Frontal cortex (tissue), 4 donors: ENCODE measurements around the gene KRTAP5-2. TPM values are rescaled to one million over a fixed set of nuclear protein-coding genes. Genes with fewer than 3 reads are reported as not detected.
A peak's percentile ranks its signal among the peaks of the same experiment; 100 is the strongest.
"Not testable (repeated sequence)": the region's sequence is repeated elsewhere in the genome, so short reads cannot be mapped to it uniquely, and the experiment has no call there.

ENCODE experiments used
- DNase-seq, 2 donors: peaks; one replicate each; pipeline ENCODE4 v3.0.0; 2012; ENCODE audit warnings: low spot score in 2 of 2
- FAIRE-seq: peaks from 2 replicates; lab custom pipeline; 2012; peaks lifted over from hg19 to GRCh38; lab: Jason Lieb, UNC
- total RNA-seq: library from RNA; depleted of rRNA; stranded (reverse); fragments of >200 nt; gene quantifications from one replicate; pipeline ENCODE4 v1.2.3, GENCODE V29; 2014
- donor health status: control.
- donor health status: control.
- donor health status: control.

The KRTAP5-2 gene
- total RNA-seq, 1 donor from 2014 or later: not detected

DNA sequence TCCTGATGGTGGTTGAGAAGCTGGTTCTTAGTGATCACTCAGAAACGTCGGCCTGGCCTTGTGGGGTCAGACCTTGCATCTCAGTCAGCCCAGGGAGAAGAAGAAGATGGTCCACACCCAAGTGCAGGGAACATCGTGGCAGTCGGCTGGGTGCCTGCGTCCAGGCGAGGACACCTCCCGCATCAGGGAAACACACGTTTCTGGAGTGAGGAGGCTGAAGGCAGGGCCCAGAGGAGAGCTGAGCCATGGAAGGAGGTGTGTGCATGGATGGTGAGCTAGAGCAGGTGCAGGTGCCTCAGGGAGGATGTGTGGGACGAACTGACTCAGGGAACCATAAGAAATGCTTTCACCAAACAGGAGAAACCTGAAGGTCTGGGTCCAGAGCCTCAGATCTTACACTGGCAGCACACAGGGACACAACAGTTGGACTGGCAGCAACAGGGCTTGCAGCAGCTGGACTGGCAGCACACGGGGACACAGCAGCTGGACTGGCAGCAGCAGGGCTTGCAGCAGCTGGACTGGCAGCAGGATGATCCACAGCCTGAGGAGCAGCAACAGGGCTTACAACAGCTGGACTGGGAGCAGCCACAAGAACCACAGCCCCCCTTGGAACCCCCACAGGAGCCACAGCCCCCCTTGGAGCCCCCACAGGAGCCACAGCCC is 632 bp downstream of the KRTAP5-2 start:
- FAIRE-seq (no peak), DNase-seq (no peak)

DNA sequence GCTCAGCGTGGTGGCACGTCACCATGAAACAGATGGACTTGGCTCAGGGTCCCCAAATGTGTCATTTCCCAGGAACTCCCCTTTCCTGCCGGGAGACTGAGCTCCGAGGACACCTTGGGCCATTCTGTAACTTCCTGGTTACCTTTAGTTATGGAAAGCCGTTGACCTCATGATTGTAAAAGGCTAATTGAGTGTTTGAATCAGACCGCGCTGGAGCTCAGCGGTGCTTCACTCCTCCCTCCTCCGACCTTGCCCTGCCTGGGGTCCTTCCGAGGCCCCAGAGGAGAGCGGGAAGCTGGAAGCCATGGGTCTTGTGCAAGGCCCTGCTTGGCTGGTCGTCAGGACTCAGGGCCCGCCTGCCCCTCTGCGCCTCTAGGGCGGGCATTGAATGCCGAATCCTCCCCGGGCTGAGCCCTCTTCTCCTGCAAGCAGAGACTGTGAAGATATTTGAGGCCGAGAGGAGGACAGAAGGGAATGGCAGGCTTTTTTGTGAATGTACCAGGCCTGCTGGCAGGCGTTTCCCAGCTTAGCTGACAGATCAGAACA is 1.4 kb downstream of the KRTAP5-2 start:
- not testable (repeated sequence) for FAIRE-seq, DNase-seq

DNA sequence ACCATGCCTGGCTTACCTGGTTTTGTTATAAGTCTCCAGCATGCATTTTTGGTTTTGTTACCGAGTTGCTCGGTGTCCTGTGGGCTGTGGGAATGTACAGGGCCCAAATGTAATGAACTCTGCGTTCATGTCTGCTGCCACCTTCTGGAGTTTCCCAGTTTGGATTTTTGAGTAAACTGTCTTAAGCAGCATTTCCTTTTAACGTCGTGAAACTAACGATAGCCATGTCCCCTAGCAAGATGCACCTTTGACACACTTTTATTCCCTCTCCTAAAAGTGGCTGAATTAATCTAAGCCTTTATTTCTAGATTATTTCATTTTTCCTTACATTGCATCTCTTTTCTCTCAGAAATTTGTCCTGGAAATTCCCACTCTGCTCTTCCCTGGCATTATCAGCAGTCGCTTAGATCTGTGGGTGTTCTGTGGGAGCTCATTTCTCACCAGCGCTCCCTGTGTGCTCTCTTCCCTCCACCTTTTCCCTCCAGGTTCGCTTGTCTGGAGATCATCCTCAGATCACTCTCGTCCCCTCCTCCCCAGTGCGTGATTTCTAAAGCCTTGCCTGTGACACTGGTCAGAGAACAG is 2.0 kb downstream of the KRTAP5-2 start:
- FAIRE-seq, DNase-seq: not testable (repeated sequence)

DNA sequence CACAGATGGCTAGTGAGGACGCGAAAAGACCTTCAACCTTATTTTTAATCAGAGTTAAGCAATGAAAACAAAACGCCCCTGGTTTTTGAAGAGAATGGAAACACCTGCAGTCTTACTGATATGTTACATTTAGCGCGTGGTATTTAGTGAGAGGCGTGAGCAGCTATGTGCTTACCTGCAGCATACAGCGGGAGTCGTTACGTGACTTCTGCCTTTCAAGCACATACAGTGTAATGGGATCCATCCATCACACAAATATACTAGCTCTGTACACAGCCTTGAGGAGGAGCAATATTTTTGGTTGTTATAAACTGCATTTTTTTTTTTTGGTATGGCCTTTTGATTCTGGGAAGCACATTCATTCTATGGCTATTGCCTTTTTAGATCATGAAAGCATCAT is 5.5 kb downstream of the KRTAP5-2 start:
- DNase-seq (no peak), FAIRE-seq (no peak)

DNA sequence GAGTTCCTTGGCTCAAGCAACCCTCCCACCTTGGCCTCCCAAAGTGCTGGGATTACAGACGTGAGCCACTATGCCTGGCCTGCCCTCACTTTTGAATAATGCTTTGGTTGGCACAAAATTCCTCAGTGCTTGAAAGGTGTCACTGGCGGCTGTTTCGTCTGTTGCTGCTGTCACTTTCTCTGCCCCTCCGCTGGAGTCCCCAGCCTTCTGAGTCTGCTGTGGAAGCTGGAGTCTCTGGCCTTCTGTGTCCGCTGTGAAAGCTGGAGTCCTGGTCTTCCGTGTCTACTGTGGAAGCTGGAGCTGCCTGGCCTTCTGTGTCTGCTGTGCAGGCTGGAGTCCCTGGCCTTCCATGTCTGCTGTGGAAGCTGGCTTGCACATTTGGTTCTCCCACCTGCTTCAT is 8.1 kb downstream of the KRTAP5-2 start:
- DNase-seq: no peak
- no peak for FAIRE-seq

DNA sequence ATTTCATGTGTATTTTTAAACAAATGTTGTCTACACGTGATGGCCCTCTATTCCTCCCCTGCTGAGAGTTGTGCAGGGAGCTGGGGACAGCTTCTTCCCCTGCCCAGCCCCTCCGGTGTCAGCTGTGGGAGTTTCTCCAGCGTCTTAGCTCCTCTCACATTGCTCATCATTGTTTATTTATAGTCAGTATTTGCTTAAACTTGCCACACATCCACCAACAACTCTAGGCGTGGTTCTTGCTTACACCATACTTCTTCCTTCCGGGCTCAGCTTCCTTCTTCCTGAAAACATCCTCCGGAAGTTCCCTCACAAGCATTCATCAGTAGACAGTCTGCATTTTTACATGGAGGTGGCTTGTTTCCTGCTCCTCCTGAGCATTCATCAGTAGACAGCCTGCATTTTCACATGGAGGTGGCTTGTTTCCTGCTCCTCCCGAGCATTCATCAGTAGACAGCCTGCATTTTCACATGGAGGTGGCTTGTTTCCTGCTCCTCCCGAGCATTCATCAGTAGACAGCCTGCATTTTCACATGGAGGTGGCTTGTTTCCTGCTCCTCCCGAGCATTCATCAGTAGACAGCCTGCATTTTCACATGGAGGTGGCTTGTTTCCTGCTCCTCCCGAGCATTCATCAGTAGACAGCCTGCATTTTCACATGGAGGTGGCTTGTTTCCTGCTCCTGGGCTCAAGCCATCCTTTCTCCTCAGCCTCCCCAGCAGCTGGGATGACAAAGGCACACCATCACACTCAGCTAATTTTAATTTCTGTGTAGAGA is 8.7 kb downstream of the KRTAP5-2 start:
- FAIRE-seq, DNase-seq: not testable (repeated sequence)

DNA sequence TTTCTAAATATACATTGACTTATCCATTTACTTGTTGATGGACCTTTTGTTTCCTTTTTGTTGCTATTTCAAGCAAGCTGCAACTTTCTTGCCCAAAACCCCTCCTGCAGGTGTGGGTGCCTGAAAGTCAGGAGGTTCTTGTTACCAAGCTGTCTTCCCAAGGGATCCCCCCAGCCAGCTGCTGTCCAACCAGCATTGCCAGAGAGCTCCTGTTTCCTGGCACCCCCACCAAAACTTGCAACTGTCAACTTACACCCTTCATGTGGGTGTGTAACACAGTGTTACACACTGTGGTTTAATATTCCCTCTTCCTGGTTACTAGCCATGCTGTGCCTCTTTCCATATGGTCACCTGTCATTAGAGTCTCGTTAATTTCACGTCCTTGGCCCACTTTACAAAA is 11.4 kb downstream of the KRTAP5-2 start:
- FAIRE-seq: no peak
- DNase-seq: no peak

DNA sequence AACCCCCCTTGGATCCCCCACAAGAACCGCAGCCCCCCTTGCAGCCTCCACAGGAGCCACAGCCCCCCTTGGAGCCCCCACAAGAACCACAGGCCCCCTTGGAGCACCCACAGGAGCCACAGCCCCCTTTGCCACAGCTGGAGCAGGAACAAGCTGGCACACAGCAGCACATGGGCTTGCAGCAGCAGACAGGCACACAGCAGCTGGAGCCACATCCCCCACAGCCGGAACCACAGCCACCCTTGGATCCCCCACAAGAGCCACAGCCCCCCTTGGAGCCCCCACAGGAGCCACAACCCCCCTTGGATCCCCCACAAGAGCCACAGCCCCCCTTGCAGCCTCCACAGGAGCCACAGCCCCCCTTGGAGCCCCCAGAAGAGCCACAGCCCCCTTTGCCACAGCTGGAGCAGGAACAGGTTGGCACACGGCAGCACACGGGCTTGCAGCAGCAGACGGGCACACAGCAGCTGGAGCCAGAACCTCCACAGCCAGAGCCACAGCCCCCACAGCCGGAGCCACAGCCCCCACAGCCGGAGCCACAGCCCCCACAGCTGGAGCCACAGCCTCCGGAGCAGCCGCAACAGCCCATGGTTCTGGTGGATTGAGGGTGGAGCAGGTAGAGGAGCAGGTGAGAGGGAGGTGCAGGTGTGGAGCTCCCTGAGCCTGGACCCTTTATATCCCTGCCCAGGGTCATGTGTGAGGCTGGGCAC is 13.3 kb downstream of the KRTAP5-2 start, which contains the start of gene KRTAP5-1:
Gene KRTAP5-1 (minus strand): TSS at position 623 of the 710 bp plus-strand sequence. CDS start 34 bp downstream, at position 589.
- FAIRE-seq, DNase-seq: not testable (repeated sequence)

DNA sequence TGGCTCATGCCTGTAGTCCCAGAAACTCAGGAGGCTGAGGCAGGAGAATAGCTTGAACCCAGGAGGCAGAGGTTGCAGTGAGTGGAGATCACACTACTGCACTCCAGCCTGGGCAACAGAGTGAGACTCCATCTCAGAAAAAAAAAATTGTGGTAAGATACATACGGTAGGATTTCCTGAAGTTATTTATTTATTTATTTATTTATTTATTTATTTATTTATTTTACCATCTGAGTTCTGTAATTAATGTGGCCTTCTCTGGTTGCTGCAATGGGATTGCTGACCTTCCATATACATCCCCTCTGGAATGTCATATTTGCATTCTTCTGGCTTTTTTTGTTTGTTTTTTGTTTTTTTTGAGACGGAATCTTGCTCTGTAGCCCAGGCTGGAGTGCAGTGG is 15.2 kb downstream of the KRTAP5-2 start:
- FAIRE-seq, DNase-seq: not testable (repeated sequence)

DNA sequence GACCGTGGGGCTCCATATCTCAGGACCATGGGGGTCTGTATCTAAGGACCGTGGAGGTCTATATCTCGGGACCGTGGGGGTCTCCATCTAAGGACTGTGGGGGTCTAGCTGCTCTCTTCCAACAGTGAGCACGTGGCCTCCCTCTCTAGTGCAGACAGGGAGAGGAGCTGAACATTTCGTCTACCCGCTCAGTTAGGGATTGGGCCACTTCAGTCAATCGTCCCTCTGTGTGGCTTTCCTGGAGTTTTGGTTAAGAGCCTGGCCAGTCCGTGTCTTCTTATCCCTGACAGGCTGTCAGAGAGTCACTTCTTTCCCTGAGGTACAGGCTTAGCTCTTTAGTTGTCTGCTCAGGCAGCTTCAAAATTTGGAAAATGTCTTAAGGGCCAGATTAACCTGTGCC is 16.1 kb downstream of the KRTAP5-2 start:
- DNase-seq (no peak), FAIRE-seq (no peak)

DNA sequence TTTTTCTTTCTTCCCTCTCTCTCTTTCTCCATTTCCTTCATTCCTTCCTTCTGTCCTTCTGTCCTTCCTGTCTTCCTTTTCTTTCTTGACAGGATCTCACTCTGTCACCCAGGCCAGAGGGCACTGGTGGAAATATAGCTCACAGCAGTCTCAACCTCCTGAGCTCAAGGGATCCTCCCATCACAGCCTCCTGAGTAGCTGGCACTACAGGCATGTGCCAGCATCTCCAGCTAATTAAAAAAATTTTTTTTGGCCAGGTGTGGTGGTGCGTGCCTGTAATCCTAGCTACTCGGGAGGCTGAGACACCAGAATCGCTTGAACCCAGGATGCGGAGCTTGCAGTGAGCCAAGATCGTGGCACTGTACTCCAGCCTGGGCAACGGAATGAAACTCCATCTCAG is 21.3 kb downstream of the KRTAP5-2 start:
- FAIRE-seq (no peak), DNase-seq (no peak)

DNA sequence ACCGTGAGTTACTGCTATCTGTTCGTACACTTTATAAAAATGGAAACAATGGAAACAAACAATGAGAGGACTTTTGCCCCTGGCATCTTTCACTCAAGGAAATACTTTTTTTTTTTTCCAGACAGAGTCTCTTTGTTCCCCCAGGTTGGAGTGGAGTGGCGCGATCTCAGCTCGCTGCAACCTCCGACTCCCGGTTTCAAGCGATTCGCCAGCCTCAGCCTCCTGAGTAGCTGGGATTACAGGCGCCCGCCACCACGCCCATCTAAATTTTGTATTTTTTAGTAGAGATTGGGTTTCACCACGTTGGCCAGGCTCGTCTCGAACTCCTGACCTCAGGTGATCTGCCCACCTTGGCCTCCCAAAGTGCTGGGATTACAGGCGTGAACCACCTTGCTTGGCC is 22.3 kb downstream of the KRTAP5-2 start:
- FAIRE-seq, DNase-seq: not testable (repeated sequence)

DNA sequence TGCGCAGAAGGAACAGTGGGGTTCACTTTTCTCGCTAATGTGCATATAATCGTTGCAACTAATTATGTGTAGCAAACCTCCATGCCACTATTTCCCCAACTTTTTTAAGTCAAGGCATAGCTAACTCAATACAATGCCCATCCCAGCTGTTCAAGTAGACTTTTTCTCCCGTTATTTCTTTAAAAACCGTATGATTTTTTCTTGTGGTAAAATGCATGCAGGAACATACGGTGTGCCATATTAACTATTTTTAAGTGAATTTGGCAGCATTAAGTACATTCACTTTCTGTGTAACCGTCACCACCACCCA is 23.2 kb downstream of the KRTAP5-2 start:
- DNase-seq (no peak), FAIRE-seq (no peak)

DNA sequence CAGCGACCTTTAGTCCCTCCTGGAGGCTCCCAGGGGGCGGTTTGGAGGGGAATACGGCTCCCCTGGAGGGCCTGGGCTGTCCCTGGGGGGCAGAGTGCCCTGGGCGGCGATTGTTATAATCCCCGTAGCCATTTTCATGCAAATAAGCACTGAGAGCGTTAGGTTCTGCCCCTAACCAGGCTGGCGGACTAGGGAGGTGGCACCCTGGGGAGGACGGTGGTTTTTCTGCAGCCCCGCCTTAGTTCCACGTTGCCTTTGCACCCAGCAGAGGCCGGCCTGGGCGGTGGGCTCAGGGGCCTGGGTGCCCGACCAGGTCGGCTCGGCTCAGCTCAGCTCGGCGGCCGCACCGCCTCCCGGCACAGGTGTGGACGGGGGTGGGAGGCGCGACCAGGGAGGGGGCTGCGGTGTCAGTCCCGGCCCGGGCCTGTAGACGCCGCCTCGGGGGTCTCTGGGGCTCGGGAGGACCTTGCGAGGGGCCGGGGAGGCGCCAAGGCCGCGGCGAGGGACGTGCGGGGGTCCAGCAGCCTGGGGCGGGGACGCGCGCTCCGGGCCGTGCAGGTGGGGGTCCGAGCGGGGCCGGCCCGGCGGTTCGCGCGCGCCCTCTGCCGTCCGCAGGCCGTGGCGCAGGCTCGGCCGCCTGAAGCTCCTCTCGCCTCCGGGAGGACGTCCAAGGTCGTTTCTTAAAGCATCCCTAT is 23.7 kb downstream of the KRTAP5-2 start:
- DNase-seq: peak; percentile 75 to 82
- FAIRE-seq: no peak

DNA sequence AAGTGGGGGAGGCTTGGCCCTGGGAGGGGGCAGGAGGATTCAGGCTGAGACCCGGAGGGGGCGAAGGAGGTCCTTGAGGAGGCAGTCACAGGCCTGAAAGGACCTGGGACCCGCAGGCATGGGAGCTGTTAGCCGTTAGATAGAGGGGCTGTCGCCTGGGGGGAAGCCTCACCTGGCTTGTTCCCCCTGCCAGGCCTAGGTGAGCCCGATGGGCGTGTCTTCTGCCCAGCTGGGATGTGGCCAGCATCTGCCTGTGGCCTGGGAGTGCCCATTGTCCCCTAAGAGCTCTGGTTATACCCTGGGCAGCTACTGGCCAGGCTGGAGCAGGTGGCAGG is 24.2 kb downstream of the KRTAP5-2 start:
- FAIRE-seq: no peak

DNA sequence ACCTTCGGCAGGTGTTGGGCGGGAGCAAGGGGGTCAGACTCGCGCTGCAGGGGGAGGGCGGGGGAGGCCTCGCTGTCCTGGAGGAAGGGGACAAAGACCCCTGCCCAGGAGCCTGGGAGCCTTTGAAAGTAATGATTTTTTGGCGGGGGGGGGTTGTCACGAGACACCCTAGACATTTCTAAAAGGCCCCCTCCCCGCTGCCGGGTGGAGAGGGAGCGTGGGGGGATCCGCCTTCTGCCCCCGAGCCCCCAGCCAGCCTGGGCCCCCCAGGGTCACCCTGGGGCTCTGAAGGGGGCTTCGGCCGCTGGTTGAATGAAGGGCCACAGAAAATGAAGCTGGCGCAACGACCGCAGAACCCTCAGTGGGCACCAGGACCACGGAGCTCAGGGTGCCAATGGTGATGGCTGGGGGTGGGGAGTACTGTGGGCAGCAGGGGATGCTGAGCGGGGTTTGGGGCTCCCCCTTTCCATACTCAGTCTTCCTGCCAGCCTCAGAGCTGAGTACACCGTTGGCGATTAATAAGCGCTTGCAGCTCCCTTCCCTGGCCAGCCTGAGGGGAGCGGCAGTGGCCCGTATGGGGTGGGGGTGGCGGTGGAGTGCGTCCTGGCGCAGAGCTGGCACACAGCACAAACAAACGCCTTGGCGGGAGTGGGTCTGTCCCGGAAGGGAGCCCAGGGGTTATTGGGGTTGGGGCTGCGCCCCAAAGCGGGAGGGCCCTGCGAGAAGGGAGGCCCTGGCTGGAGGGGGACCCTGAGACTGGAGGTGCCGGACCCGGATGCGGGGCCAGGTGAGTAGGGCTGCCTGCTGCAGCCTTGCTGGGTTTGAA is 24.8 kb downstream of the KRTAP5-2 start:
- DNase-seq: peak in 1 of 2 donors; percentile 37
- no peak for FAIRE-seq

More for the DNA sequence above, 24.2 kb downstream of the KRTAP5-2 start:
- DNase-seq: peak in 1 of 2 donors; percentile 17

DNA sequence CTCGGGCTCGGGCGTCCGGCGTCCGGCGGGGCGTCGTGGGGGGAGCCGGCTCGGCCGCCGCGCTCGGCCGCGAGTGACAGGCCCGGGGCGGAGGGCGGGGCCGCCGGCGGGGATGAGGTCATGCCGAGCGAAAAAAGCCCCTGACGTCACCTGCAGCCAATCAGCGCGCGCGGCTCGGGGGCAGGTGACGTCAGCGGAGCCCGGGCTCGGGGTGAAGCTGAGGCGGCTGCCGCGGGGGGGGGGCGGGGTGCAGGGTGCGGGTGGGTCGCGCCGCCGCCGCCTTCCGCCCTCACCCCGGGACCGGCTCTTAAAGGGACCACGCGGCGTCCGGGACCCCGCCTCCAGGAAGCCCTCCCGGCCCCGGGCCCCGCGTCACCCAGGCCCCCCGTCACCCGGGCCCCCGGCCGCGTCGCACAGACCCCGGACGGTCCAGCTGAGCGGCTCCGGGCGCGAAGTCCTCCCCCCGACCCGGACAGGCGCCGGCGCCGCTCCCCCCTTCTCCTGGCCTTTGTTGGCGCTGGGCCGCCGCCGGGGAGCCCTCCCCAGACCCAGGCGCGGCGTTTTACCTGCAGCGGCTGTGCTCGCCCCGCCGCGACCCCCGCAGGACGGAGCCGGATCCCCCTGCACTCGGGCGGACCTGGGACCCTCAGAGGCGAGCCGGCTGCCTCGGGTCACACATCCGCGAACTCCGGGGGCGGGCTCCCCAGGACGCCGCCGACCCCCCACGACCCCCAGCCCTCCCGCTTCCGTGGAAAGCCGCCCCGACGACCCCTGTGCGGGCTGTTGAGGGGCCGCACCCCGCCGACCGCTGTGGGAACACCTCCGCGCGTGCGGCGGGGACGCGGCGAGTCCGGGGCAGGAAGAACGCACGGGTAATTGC is 25.7 kb downstream of the KRTAP5-2 start, which contains the start of gene DUSP8:
Gene DUSP8 (minus strand): TSS at position 75 of the 880 bp plus-strand sequence. CDS start 6,445 bp downstream, outside the sequence.
- DNase-seq (peak; percentile 98), FAIRE-seq (no peak)

DNA sequence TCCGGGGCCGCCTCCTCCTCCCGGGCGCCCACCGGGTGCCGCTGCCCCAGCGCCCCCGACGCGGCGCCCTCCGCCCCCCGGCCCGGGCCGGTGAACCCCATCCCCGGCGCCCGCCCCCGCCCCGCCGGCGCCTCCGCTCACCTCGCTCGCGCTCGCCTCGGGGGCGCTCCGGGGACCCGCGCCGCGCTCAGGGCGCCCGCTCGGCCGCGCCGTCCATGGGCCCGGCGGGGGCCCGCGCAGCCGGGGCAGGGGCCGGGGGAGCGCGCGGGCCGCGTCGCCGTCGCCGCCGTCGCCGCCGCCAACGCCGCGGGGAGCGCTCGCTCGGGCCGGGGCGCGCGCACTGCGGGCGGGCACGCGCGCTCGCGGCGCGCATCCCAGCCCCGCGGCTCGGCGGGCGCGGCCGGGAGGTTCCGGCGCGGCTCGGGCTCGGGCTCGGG is 26.3 kb downstream of the KRTAP5-2 start:
- no peak for DNase-seq
- FAIRE-seq: no peak
